Endothelial cell of umbilical vein (primary cell): ENCODE data around the gene RER1.

ENCODE experiments used
- EZH2 ChIP-seq: IDR thresholded peaks from 2 replicates; pipeline ENCODE4 v1.6.1; 2012; ENCODE audit warnings: borderline replicate concordance, low read depth, mild to moderate bottlenecking, moderate library complexity, low read length, inconsistent platforms; ENCODE audit not compliant: severe bottlenecking
- MYC ChIP-seq: IDR thresholded peaks from one replicate; pipeline ENCODE4 v1.6.1; 2011; ENCODE audit warnings: mild to moderate bottlenecking, low read depth, low read length
- POLR2A ChIP-seq: IDR thresholded peaks from 2 replicates; pipeline ENCODE4 v1.6.1; 2012; ENCODE audit warnings: low read depth, mild to moderate bottlenecking, control low read depth, low read length
- TF ChIP-seq, protein P1 (sequence below), 2 donors: IDR thresholded peaks; 1 replicate in 1 of 2; 2 replicates in 1 of 2; pipeline ENCODE4 v1.5.1; 2011; ENCODE audit warnings: low read length in 2 of 2, mild to moderate bottlenecking in 2 of 2, moderate library complexity in 2 of 2, control low read depth in 1 of 2, inconsistent platforms in 1 of 2, low read depth in 1 of 2; ENCODE audit not compliant: insufficient read depth in 1 of 2; ENCODE audit errors: extremely low read depth in 1 of 2

DNA sequence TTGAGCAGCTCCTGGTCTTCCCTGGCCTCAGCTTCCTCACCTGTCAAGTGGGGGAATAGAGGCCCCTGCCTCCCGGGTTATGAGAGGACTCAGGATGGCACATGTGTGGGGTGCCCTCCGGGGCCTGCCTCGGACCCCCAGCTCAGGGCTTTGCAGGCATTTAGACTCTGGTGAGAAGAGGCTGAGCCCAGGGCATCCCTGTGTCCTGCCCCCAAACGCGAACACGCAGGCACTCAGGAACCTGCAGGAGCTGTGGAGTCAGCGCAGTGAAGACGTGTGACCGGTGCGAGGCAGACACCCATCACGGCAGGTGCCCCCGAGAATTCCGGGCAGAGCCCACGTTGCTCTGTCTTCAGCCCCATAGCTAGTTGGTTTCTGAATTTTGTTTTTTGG, 26.2 kb downstream of the RER1 start:
- TF ChIP-seq, protein P1, sequence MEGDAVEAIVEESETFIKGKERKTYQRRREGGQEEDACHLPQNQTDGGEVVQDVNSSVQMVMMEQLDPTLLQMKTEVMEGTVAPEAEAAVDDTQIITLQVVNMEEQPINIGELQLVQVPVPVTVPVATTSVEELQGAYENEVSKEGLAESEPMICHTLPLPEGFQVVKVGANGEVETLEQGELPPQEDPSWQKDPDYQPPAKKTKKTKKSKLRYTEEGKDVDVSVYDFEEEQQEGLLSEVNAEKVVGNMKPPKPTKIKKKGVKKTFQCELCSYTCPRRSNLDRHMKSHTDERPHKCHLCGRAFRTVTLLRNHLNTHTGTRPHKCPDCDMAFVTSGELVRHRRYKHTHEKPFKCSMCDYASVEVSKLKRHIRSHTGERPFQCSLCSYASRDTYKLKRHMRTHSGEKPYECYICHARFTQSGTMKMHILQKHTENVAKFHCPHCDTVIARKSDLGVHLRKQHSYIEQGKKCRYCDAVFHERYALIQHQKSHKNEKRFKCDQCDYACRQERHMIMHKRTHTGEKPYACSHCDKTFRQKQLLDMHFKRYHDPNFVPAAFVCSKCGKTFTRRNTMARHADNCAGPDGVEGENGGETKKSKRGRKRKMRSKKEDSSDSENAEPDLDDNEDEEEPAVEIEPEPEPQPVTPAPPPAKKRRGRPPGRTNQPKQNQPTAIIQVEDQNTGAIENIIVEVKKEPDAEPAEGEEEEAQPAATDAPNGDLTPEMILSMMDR (IDR thresholded peaks at IDR 0.05; ENCODE audit: extremely low read depth in 1 of 2, insufficient read depth in 1 of 2, low read depth in 1 of 2, low read length in 2 of 2): no peak
- TF ChIP-seq MYC: no peak
- no peak for TF ChIP-seq EZH2
- TF ChIP-seq POLR2A: no peak
